Astrocyte (in vitro differentiated cells and primary cell): ENCODE results near the gene IFNA16.

Experiments used
- EZH2 ChIP-seq: IDR thresholded peaks from 2 replicates; pipeline ENCODE4 v1.6.1; 2012; ENCODE audit warnings: mild to moderate bottlenecking, low read length, inconsistent platforms; ENCODE audit not compliant: insufficient read depth
- TF ChIP-seq, protein P1 (sequence below): IDR thresholded peaks from 2 replicates; pipeline ENCODE4 v1.5.1; 2011; ENCODE audit warnings: low read depth, mild to moderate bottlenecking, inconsistent platforms, low read length, moderate library complexity; ENCODE audit not compliant: insufficient read depth

DNA sequence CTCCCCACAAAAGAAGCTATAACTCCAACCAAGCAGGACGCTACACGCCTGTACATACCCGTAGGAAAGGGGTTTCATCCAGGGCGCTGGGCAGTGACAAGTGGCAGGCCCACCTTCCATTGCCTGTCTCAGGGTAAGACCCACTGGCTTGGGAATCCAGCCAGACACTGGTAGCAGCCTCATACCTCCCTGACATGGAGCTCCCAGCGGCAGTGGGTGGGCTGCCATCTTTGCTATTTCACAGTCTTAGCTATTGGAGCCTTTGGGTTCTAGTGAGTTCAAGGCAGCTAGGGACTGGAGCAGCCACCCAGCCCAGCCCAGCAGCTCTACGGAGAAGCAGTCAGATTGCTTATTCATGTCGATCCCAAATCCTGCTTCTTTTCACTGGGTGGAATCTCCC is 6.8 kb downstream of the IFNA16 start:
- TF ChIP-seq, protein P1, sequence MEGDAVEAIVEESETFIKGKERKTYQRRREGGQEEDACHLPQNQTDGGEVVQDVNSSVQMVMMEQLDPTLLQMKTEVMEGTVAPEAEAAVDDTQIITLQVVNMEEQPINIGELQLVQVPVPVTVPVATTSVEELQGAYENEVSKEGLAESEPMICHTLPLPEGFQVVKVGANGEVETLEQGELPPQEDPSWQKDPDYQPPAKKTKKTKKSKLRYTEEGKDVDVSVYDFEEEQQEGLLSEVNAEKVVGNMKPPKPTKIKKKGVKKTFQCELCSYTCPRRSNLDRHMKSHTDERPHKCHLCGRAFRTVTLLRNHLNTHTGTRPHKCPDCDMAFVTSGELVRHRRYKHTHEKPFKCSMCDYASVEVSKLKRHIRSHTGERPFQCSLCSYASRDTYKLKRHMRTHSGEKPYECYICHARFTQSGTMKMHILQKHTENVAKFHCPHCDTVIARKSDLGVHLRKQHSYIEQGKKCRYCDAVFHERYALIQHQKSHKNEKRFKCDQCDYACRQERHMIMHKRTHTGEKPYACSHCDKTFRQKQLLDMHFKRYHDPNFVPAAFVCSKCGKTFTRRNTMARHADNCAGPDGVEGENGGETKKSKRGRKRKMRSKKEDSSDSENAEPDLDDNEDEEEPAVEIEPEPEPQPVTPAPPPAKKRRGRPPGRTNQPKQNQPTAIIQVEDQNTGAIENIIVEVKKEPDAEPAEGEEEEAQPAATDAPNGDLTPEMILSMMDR = no peak
- TF ChIP-seq EZH2 = no peak
